Choroid plexus epithelial cell (primary cell): ENCODE measurements around the gene FIP1L1.
A peak's percentile ranks its signal among the peaks of the same experiment; 100 is the strongest.
"Not testable (repeated sequence)": the region's sequence is repeated elsewhere in the genome, so short reads cannot be mapped to it uniquely, and the experiment has no call there.

Source experiments
- DNase-seq: peaks from one replicate; pipeline ENCODE4 v3.0.0-alpha.2; 2010; ENCODE audit warnings: low read depth
- H3K4me3 ChIP-seq: 2 replicates; pipeline ENCODE4 v1.5.1; 2011; ENCODE audit warnings: low read depth, mild to moderate bottlenecking, control low read depth, low read length, moderate library complexity
- CTCF ChIP-seq: conservative IDR thresholded peaks from 2 replicates; pipeline ENCODE4 v1.5.1; 2011; ENCODE audit warnings: low read depth, mild to moderate bottlenecking, control low read depth, inconsistent platforms, low read length, moderate library complexity

Gene FIP1L1

GRCh38 chr4:53377319-53378170 lies at the start of gene FIP1L1:
Gene FIP1L1, plus strand, starts transcription at chr4:53377641. Its CDS starts 198 bp downstream, at chr4:53377839.
- DNase-seq: peak; percentile 94
- no peak for TF ChIP-seq CTCF
- peak within 1 kb of the TSS; percentile 92 for H3K4me3 ChIP-seq

GRCh38 chr4:53334916-53335315 lies 42.5 kb upstream of the FIP1L1 start:
- DNase-seq, H3K4me3 ChIP-seq: not testable (repeated sequence)

- not testable (repeated sequence) for DNase-seq, H3K4me3 ChIP-seq
Observed at GRCh38 chr4:53340145-53340544, 37.3 kb upstream of the FIP1L1 start.

DNA sequence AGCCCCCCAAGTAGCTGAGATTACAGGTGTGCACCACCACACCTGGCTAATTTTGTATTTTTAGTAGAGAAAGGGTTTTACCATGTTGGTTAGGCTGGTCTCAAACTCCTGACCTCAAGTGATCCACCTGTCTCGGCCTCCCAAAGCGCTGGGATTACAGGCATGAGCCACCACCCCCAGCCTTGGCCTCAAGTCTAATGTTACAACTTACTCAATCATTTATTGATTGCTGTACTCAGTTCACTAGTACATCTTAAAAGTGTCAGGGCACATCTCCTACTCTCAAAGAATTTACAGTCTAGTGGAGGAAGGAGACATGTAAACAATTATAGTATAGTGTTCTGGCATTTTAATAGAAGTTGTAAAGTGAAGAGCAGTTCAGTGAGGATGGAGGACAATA lies 31.0 kb upstream of the FIP1L1 start:
- DNase-seq, H3K4me3 ChIP-seq: not testable (repeated sequence)

GRCh38 chr4:53346920-53347852 lies 30.3 kb upstream of the FIP1L1 start:
- no peak for DNase-seq
- H3K4me3 ChIP-seq: no peak overlapping the region
- no peak for TF ChIP-seq CTCF

DNA sequence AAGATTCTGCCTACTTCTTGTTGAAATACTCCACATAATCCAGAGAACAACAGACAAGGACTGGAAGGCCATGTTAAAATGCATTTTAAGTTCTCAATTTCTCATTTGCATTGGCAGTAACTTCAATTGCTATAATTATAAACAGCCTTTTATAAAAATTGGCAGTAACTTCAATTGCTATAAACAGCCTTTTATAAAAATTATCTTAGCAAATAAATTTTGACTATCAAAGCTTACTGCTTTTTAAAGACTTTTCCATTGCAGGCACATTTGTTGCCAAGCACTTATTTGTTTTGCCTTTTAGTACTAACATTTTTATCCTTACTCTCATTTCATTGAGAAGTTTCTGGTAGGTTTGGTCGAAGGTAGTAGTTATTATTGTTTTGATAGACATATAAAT lies 29.4 kb upstream of the FIP1L1 start:
- H3K4me3 ChIP-seq: no peak overlapping the region
- TF ChIP-seq CTCF: no peak
- no peak for DNase-seq

GRCh38 chr4:53349091-53349491 lies 28.4 kb upstream of the FIP1L1 start:
- DNase-seq: no peak
- TF ChIP-seq CTCF: no peak
- no peak overlapping the region for H3K4me3 ChIP-seq

DNA sequence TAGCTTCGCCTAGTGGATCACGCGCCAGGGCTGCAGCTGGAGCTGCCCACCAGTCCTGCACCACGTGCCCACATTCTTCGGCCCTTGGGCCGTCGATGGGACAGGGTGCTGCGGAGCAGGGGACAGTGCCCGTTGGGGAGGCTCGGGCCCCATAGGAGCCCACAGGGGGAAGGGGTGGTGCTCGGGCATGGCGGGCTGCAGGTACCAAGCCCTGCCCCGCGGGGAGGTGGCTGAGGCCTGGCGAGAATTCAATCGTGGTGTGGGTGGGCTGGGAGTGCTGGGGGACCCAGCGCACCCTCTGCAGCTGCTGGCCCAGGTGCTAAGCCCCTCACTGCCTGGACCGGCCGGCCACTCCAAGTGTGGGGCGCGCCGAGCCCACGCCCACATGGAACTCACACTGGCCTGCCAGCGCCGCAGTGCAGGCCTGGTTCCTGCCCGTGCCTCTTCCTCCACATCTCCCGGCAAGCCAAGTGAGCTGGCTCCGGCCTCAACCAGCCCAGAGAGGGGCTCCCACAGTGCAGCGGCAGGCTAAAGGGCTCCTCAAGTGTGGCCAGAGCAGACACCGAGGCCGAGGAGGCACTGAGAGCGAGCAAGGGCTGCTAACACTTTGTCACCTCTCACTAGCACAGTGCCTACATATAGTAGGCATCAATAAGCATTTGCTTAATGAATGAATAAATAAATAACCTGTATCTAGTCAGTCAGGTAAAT lies 23.3 kb upstream of the FIP1L1 start:
- DNase-seq: no peak
- TF ChIP-seq CTCF: no peak
- H3K4me3 ChIP-seq: no peak overlapping the region
